Caki2 (cell line): ENCODE data around the gene EEPD1. TPM values are rescaled to one million over a fixed set of nuclear protein-coding genes. Genes with fewer than 3 reads are reported as not detected.
A peak's percentile ranks its signal among the peaks of the same experiment; 100 is the strongest.
"Not testable (repeated sequence)": the region's sequence is repeated elsewhere in the genome, so short reads cannot be mapped to it uniquely, and the experiment has no call there.

Experiments used
- DNase-seq: peaks from one replicate; pipeline ENCODE4 v3.0.0-alpha.2; 2015; ENCODE audit warnings: low read depth
- in situ Hi-C: cut with HindIII; loops from 2 replicates; pipeline ENCODE4 v1.10.0; 2016; ENCODE audit warnings: low sequenced_read_pairs, low pct_unique_long_range_greater_than_20kb, mixed read lengths
- total RNA-seq: library from RNA; depleted of rRNA; stranded (reverse); fragments of >200 nt; shearing (Covaris generic); gene quantifications from 2 replicates; pipeline ENCODE4 v1.2.3, GENCODE V29; 2014; ENCODE audit warnings: low replicate concordance; rRNA removed

EEPD1 gene
- total RNA-seq, 1 experiment from 2014 or later, result 91.9 TPM

DNA sequence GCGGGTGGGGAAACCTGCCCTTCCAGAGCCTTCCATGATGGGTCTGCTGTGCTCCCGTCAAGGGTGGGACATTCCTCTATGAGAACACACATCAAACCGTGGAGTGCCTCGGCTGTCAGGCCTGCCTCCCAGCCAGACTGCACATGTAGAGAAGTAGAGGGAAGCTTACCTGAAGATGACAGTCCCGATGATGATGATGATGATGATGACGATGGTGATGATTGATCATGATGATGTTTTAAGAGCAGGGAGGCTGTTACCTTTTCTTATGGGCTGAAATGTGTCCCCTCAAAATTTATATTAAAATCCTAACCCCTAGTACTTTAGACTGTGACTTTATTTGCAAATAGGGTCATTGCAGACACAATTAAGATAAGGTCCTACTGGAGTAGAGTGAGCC, 160.6 kb downstream of the EEPD1 start:
- in situ Hi-C loops, result no loop called here
- no peak for DNase-seq

DNA sequence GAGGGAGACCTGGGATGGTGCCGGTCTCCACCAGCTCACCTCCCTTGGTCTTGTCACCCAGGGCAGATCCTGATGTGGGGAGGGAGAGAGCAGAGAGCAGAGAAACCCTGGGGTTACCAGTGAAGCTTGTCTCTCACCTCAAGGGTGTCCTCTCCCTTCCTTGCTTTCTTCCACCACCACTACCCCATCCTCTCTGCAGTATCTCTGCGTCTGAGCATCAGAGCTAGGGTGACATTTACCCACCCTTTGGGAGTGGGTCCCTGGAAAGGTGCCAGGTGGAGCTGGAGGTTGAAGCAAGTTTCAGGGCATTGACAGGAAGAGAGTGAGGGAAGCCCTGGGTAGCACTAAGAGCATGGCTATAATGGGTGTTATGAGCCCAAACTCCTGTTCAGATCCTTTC, 161.4 kb downstream of the EEPD1 start:
- in situ Hi-C loops, result no loop called here
- DNase-seq, result no peak

DNA sequence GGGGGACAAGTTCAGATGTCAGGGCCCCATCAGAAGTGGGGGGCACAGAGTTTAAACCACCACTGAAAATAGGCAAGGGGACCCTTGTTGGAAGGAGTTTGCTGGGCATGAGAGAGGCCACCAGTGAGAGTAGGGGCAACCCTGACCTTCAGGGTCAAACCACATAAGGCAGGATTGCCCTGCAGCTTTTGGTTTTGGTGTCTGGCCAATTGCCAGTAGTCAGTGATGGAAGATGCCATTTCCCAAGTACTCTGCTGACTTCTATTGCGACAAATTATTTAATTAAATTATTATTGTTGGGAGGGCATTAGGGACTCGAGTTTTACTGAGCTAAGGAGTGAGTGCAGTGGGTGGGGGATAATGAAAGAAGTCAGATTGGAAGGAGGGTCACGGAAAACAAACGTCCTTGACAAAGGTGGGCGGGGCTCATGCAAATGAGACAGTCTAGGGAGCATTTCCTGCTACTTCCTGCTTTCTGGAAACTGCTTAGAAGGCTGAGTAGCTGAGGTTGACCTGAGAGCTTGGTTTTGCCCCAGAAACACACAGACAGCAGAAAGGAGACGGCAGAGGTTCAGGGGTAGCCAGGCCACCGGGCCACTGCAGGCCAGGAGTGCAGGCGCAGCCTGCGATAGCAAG, 162.4 kb downstream of the EEPD1 start:
- DNase-seq, result no peak
- in situ Hi-C loops, result no loop called here

DNA sequence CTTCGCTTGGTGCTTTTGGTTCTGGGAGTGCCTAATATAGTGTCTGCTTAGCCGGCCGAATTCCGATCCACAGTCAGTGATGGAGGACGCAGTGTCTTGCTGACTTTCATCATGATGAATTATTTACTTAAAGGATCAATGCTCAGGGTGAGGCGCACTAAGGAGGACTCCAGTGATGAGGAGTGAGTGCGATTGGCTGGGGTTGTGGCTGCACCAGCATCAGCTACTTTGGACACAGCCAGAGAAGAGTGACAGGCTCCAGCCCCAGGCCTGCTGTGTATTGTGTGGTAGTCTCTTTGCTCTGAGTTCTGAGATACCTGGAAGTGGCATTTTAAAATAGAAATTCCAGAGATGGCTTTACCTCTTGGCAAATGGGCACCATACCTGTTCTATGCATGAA, 163.3 kb downstream of the EEPD1 start:
- DNase-seq, result no peak

GRCh38 chr7:36317276-36317675, 164.2 kb downstream of the EEPD1 start:
- in situ Hi-C loops, result no loop called here
- no peak for DNase-seq

More for the DNA sequence above, 163.3 kb downstream of the EEPD1 start:
- in situ Hi-C loops, result no loop called here

DNA sequence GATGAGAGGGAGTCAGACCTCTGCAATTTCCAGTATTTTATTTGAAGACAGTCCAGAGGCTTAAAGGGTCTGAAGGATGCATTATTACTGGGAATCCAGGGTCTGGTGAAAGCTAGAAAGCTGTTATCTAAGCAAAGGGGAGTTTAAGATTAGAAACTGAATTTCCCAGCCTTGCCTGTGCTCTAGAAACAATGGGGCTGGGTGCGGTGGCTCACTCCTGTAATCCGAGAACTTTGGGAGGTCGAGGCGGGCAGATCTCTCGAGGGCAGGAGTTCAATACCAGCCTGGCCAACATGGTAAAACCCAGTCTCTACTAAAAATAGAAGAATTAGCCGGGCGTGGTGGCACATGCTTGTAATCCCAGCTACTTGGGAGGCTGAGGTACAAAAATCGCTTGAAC, 165.1 kb downstream of the EEPD1 start:
- in situ Hi-C loops, result no loop called here
- DNase-seq, result no peak

GRCh38 chr7:36321284-36321683, 168.2 kb downstream of the EEPD1 start:
- DNase-seq, in situ Hi-C loops: not testable (repeated sequence)

DNA sequence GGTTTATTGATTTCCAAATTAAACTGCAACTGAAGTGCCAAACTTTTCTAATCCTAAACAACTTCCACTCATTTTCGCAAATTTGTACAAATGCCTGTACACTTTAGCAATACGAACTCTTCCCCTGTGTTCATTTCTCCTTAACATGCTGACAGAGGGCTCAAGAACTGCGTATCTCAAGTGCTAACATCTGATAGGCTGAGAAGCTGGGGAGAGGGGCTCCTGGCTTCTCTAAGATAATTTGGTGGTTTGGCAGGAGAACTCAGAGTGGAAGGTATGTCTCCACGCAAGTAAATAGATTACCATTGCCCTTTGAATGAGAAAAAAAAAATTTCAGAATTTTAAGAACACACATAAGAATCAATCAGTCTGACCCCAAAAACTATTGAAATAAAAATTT, 183.3 kb downstream of the EEPD1 start:
- in situ Hi-C loops, result no loop called here

DNA sequence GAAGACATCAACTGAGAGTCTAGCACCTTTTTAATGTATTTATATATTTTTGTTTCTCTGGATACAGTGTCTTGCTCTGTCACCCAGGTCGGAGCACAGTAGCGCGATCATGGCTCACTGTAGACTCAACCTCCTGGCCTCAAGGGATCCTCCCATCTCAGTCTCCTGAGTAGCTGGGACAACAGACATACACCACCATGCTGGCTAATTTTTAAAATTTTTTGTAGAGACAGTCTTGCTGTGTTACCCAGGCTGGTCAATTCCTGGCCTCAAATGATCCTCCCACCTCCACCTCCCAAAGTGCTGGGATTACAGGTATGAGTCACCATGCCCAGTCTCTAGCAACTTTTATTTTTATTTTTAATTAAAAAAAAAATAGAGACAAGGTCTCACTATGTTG, 185.2 kb downstream of the EEPD1 start:
- DNase-seq, result no peak
- in situ Hi-C loops, result no loop called here

More for the DNA sequence above, 183.3 kb downstream of the EEPD1 start:
- no peak for DNase-seq

DNA sequence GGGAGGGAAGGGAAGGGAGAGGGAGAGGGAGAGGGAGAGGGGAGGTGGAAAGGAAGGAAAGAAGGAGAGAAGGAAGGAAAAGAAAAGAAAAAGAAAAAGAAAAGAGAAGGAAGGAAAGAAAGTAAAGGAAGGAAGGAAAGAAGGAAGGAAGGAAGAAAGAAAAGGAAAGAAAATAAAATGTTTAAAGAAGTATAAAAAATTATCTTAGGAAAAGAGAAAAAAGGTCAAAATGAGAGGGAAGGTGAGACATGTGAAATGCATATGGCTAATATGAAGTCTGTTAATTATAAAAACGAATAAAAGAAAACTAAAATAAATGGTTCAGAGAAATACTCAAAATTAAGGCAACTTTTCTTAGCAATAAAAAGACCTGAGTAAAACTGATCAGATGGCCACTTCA, 190.5 kb downstream of the EEPD1 start:
- DNase-seq, result no peak
- in situ Hi-C loops, result no loop called here

GRCh38 chr7:36344622-36345021, 191.6 kb downstream of the EEPD1 start:
- DNase-seq, result no peak
- in situ Hi-C loops, result no loop called here

- in situ Hi-C loops, result no loop called here
- DNase-seq, result no peak
Measured at GRCh38 chr7:36346260-36346831, 193.3 kb downstream of the EEPD1 start.

- in situ Hi-C loops, result no loop called here
- DNase-seq, result peak; percentile 39
Measured at GRCh38 chr7:36348256-36348655, 195.2 kb downstream of the EEPD1 start.

- in situ Hi-C loops, result no loop called here
- DNase-seq, result no peak
Measured at GRCh38 chr7:36348771-36349170, 195.7 kb downstream of the EEPD1 start.

GRCh38 chr7:36349626-36350025, 196.6 kb downstream of the EEPD1 start:
- in situ Hi-C loops, result no loop called here

More at GRCh38 chr7:36349626-36350025, 196.6 kb downstream of the EEPD1 start:
- DNase-seq, result no peak

Other genes starting within 250 kb of the EEPD1 start
- gene ANLN, start 236.6 kb downstream of the EEPD1 start, total RNA-seq, result 109 and 111 TPM in 2 replicates